DOHH2 (cell line): ENCODE measurements around the gene ITPR3.

Experiments used
- EZH2phosphoT487 ChIP-seq: fragments of 200-600 bp; sonication (generic); IDR thresholded peaks from 2 replicates; pipeline ENCODE4 v1.6.1; 2017; ENCODE audit warnings: borderline replicate concordance, mild to moderate bottlenecking, antibody characterized with exemption, low read length, moderate library complexity, mixed read lengths
- TF ChIP-seq, protein P1 (sequence below): fragments of 200-600 bp; sonication (generic); IDR thresholded peaks from one replicate; pipeline ENCODE4 v1.5.1; 2014; ENCODE audit warnings: antibody characterized with exemption, mild to moderate bottlenecking, low read depth, low read length; ENCODE audit not compliant: poor library complexity, severe bottlenecking

DNA sequence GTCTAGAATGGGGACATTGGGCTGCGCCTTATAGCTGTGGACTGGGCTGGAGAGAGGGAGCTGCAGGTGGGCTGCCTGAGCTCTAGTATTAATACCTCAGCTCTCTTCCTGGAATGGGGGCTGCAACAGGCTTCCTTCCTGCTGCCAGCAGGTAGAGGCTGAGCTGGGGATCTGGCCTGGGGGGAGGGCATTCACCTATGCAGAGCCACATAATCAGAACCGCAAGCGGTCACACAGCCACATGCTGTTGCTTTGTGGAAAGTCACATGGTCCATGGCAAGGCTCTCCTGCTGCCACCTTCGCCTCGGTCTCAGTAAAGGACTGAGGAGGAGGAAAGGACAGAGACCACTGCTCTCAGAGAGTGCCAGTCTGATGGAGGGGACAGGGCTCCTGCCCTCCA lies 35.7 kb downstream of the ITPR3 start:
- TF ChIP-seq, protein P1, sequence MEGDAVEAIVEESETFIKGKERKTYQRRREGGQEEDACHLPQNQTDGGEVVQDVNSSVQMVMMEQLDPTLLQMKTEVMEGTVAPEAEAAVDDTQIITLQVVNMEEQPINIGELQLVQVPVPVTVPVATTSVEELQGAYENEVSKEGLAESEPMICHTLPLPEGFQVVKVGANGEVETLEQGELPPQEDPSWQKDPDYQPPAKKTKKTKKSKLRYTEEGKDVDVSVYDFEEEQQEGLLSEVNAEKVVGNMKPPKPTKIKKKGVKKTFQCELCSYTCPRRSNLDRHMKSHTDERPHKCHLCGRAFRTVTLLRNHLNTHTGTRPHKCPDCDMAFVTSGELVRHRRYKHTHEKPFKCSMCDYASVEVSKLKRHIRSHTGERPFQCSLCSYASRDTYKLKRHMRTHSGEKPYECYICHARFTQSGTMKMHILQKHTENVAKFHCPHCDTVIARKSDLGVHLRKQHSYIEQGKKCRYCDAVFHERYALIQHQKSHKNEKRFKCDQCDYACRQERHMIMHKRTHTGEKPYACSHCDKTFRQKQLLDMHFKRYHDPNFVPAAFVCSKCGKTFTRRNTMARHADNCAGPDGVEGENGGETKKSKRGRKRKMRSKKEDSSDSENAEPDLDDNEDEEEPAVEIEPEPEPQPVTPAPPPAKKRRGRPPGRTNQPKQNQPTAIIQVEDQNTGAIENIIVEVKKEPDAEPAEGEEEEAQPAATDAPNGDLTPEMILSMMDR: no peak
- no peak for TF ChIP-seq EZH2phosphoT487
